GM19025 (cell line): Measurements from ENCODE around the gene KCNMB2.

Source experiments
- ATAC-seq: cut with Tn5 transposase; IDR thresholded peaks from one replicate; pipeline ENCODE4 v1.9.1; 2021; ENCODE audit warnings: mild to moderate bottlenecking, low read depth, moderate library complexity; ENCODE audit not compliant: unreplicated experiment

The KCNMB2 gene

GRCh38 chr3:178795349-178795748 is 259.1 kb downstream of the KCNMB2 start:
- ATAC-seq, result no peak

DNA sequence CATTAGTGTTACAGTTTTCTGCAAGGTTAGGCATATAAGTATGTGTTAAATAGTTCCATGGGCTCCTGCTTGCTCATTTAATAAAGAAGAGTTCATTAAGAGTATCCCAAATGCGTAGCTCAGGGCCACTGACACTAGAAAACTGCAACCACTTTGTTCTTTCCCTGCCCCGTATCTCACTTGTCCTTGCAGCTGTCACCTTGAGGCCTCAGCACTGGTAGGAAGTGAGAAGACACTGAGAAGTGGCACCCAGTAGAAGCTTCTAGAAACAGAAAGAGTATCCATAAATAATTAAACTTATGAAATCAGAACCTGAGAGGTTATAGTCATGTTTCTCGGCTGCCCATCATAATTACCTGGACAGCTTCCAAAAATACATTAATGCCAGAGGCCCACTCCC is 266.0 kb downstream of the KCNMB2 start:
- ATAC-seq, result no peak

DNA sequence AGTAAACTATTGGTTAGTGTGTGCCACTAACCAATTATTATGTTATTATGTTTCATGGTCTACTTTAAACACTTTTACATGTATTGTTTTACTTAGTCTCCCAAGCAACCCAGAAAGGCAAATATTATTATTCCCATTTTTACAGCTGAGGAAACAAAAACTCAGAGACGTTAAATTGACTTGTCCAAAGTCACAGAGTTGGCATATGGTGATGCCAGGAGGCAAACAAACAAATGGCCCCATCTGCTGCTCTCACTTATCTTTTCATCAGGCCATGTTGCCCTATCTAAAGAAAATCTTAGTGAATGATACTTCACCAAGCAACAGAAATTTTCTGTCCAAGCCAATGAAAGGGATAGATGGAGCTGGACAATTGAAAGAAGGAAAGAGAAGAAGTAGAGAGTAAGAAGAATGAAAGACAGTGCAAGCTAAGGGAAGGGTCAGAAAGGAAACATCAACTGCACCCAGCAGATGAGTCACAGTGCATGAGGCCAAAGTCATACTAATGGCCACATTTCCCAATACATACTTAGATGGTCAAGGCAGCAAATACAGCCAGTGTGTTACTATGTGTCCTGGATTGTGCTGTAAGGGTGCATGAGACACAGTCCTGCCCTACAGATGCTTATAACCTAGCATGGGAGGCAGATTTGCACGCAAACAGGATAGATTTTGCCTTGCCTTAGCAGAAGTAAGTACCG is 266.9 kb downstream of the KCNMB2 start:
- ATAC-seq, result no peak

DNA sequence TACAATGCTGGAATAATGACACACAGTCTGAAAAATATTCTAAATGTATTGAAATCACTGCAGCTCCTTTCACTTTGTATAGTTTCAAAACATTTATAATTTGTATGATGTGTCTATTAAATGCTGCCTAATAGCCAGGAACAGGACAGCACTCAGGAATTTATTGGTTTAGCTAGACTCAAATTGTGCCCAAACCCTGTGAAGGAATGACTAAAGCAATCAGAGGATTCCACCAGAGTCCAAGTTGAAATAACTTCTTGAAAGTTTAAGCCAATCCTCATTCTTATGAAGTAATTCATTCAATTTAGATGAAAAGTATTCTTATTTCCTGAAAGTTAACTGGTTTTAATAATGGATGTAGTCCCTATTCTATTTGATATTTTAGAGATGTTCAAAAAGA is 268.4 kb downstream of the KCNMB2 start:
- ATAC-seq, result no peak

GRCh38 chr3:178805741-178806140 is 269.5 kb downstream of the KCNMB2 start:
- ATAC-seq, result no peak

DNA sequence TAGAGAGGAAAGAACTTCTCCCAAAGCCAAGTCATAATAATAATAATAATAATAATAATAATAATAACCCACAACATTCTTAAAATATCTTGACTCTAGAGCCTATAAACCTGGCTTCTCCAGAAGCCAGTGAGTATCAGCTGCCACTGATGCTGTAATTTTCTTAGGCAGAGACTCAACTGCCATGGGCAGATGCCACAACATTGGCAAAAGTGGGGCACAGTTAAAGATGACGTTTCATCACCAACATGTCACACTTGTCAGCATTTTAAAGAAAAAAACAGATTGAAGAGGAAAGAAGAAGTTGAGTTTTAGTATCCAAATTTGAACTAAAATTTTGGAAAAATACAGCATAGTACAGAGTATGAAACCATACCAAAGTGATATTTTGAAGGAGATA is 270.4 kb downstream of the KCNMB2 start:
- ATAC-seq, result no peak

GRCh38 chr3:178807694-178808093 is 271.5 kb downstream of the KCNMB2 start:
- ATAC-seq, result no peak

DNA sequence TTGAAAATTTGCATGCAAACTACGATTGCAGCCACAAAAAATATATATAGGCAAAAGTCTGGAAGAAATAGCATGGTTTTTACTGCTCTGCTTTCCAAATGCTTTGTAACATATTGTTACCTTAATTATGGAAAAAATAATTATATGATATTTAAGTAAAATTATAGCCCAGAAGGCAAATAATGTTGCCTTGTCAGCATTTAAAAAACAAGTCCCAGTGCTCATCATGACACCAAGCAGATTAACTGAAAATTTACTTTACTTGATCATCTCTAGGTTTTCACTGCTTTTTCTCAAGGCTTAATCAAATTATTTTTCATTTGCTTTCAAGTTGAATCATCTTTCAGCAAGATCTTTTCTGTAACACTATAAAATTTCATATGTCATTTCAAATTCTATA is 272.5 kb downstream of the KCNMB2 start:
- no peak for ATAC-seq

- no peak for ATAC-seq
Measured at GRCh38 chr3:178810181-178810580, 273.9 kb downstream of the KCNMB2 start.

- no peak for ATAC-seq
Measured at GRCh38 chr3:178822722-178823121, 286.5 kb downstream of the KCNMB2 start.

GRCh38 chr3:178823150-178823549 is 286.9 kb downstream of the KCNMB2 start:
- ATAC-seq, result no peak

GRCh38 chr3:178823591-178824246 is 287.5 kb downstream of the KCNMB2 start:
- no peak for ATAC-seq

GRCh38 chr3:178826435-178827123 is 290.3 kb downstream of the KCNMB2 start:
- no peak for ATAC-seq

DNA sequence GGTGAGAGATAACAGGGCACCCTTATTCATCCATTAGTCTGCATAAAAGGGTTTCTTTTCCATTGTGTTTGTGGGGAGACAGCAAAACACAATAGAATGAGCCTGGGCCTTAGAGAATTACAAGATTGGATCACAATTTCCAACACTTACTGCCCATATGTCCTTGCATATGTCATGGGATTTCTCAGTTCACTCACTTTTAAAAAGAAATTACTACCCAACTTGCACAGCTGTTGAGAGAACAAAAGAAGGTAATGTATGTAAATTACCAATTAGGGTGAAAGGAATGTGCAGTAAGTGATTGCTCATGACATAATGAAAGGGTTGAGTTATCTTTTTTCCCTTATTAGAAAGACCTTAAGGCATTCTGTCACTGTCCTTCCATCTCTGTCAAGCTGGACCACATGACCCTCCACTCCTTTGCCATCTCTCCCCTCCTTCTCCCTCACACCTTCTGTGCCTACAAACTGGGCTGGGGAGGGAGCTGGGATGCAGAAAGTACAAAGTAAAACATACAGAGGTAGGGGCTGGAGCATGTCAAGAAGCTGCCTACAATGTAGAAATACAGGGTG is 291.1 kb downstream of the KCNMB2 start:
- no peak for ATAC-seq

DNA sequence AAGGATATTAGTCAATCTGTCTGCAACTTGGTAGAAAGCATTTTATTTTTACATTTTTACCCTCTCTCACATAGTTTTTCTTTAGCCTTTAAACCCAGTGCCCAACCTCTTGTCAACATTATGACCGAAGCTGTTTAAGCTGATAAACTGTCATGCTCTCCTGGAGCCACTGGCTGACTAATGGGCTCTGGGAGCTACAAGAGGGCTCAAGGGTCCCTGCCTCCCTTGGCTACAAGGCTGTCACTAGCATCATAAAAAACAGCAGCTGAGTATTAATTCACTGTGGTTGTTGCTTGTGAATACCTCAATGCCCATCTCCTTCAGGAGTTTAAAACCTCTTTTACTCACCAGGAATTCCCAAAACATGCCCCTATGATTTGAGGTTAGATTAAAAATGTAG is 297.5 kb downstream of the KCNMB2 start:
- no peak for ATAC-seq

DNA sequence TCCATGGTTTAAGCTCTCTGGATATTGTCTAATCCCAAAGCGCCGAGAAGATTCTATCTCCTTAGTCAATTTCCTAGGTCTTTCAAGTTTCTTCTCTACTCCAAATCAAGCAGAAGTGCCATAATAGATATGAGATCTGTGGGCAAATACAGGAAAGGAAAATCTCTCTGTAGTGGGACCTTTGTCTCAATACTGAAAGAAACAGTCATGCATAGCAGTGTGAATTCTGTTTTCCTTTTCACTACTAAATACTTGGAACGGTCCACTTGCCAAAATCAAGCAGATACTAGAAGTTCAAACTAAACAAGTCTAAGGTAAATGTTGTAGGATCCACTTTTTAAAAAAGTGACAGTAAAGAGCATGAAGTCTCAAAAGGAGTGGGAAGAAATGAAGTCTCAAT is 298.8 kb downstream of the KCNMB2 start:
- no peak for ATAC-seq

GRCh38 chr3:178837512-178837911 is 301.3 kb downstream of the KCNMB2 start:
- ATAC-seq, result no peak

- ATAC-seq, result no peak
Measured at GRCh38 chr3:178840586-178840985, 304.4 kb downstream of the KCNMB2 start.

DNA sequence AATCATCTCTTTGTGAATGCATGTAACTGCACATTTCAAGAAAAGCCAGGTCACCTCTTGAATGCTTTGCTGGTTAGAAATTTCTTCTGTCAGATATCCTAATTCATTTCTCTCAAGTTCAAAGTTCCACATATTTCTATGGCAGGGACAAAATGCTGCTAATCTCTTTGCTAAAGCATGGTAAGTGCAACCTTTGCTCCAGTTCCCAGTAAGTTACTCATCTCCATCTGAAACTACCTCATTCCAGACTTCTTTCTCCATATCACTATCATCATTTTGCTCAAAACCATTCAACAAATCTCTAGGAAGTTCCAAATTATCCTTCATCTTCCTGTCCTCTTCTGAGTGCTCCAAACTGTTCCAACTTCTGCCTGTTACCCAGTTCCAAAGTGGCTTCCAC is 304.8 kb downstream of the KCNMB2 start:
- no peak for ATAC-seq

GRCh38 chr3:178844916-178845315 is 308.7 kb downstream of the KCNMB2 start:
- ATAC-seq, result no peak

GRCh38 chr3:178845420-178846118 is 309.3 kb downstream of the KCNMB2 start:
- no peak for ATAC-seq
